HPDE6-E6E7 (cell line): ENCODE data around the gene SIMC1.

Experiments
- DNase-seq: peaks from one replicate; pipeline ENCODE4 v3.0.0; 2011; ENCODE audit warnings: missing footprints; ENCODE audit errors: extremely low spot score

The SIMC1 gene

GRCh38 chr5:176387384-176387925, 149.2 kb downstream of the SIMC1 start:
- DNase-seq, result no peak

GRCh38 chr5:176388003-176388443, 149.8 kb downstream of the SIMC1 start:
- no peak for DNase-seq

- peak; percentile 97 for DNase-seq
Measured at GRCh38 chr5:176388444-176389134, 150.4 kb downstream of the SIMC1 start, which contains the start of the genes HIGD2A and NOP16. Gene HIGD2A (plus strand): TSS chr5:176388751. CDS start chr5:176388820, 69 bp downstream. Gene NOP16 (minus strand): TSS chr5:176388598. CDS start chr5:176388539, 59 bp downstream.

- no peak for DNase-seq
Measured at GRCh38 chr5:176389135-176390123, 151.2 kb downstream of the SIMC1 start.

GRCh38 chr5:176391479-176391878, 153.3 kb downstream of the SIMC1 start:
- DNase-seq, result no peak

GRCh38 chr5:176391999-176392398, 153.8 kb downstream of the SIMC1 start:
- no peak for DNase-seq

GRCh38 chr5:176392526-176392925, 154.3 kb downstream of the SIMC1 start:
- no peak for DNase-seq

- DNase-seq, result no peak
Measured at GRCh38 chr5:176394096-176394495, 155.9 kb downstream of the SIMC1 start.

GRCh38 chr5:176394881-176395675, 156.9 kb downstream of the SIMC1 start:
- no peak for DNase-seq
